ENCODE data around the gene MEGF9. TPM values are rescaled to one million over a fixed set of nuclear protein-coding genes. Genes with fewer than 3 reads are reported as not detected.

The MEGF9 gene
- total and polyA plus RNA-seq, 12 donors, result 3.9 to 28.5 (median 19.7) TPM

DNA sequence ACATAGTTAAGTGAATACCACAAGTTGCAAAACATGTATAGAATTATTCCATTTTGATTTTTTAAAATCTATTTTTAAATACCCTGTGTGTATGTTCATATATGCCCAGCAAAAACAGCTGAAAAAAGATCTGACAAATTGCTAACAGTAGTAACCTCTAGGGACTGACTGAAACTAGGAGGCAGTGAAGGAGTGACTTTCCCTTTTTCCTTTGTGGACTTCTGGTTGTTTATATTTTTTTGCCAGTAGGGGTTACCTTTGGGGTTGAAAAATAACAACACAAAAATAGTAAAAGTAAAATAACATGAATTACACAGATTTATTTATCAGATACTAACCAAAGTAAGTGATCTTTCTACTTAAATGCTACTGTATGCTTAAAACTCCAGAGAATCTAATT is 2.9 kb downstream of the MEGF9 start:
- H3K27ac ChIP-seq, result peak overlapping the region in 3 of 5 donors; percentile 31 to 90 (median 75)
- no peaks in the 10 kb centered on the region for H3K36me3 ChIP-seq (replicated peaks in 1 of 2)
- TF ChIP-seq POLR2A (IDR thresholded peaks at IDR 0.05) (no peak), CTCF (IDR thresholded peaks at IDR 0.05) (no peak)
- H3K9me3 ChIP-seq (replicated peaks in 1 of 3), result no peaks in the 10 kb centered on the region
- peaks cover 15 to 57% of the 10 kb centered on the region in 2 donors for H3K4me1 ChIP-seq (replicated peaks in 1 of 2)
- H3K27me3 ChIP-seq, result no peaks in the 10 kb centered on the region
- DNase-seq, result no peak
- intact Hi-C loops (cut with DNase I), result no loop called here
- peak overlapping the region in 1 of 4 donors; percentile 76 for H3K4me3 ChIP-seq

- peaks cover 15 to 48% of the 10 kb centered on the region in 2 donors for H3K4me1 ChIP-seq (replicated peaks in 1 of 2)
- 26 to 40% (median 31%) methylated on average over 10 of the region's 10 CpGs for WGBS, 4 donors
- H3K27ac ChIP-seq, result peak overlapping the region in 4 of 5 donors; percentile 12 to 90 (median 79)
These were observed 3.9 kb downstream of the MEGF9 start for GRCh38 chr9:120710110-120710981.

DNA sequence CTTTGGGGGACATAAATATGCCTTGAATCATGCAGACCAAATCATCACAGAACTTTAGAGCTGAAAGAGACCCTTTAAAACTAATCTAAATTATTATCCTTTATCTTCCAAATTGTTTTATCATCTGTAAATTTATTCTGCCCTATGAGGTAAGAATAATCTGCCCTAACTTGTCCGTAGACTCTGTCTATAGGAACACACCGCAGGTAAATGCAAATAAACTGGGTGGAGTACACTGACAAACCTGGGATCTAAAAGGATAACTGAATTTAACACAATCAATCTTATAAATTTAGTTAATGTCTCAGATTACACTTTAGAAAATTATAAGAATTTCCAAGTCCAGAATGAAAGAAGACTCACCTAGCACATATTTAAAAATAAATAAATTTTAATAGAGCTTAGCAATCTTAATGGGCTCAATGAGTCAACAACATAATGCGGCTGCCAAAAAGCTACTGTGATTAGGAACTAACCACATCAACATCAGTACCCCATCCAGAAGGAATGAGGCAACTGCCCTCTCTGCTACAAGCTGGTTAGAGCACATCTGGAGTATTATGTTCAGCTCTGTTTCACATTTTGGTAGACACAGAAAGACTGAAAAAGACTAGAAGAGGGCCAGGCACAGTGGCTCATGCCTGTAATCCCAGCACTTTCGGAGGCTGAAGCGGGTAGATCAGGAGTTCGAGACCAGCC is 5.6 kb downstream of the MEGF9 start:
- no peak for TF ChIP-seq POLR2A (IDR thresholded peaks at IDR 0.05)
- TF ChIP-seq CTCF (IDR thresholded peaks at IDR 0.05), result no peak
- peak in 1 of 7 donors; percentile 39 for DNase-seq
- Histone ChIP-seq H3K4me1 (replicated peaks in 1 of 2) (peaks cover 9 to 55% of the 10 kb centered on the region in 2 donors), H3K4me3 (no peak overlapping the region), H3K27me3 (no peaks in the 10 kb centered on the region), H3K9me3 (replicated peaks in 1 of 3) (no peaks in the 10 kb centered on the region), H3K27ac (no peak overlapping the region), H3K36me3 (replicated peaks in 1 of 2) (no peaks in the 10 kb centered on the region)
- intact Hi-C loops (cut with DNase I), result no loop called here
- 89 to 94% (median 92%) methylated on average over 6 of the region's 6 CpGs for WGBS, 4 donors

More at GRCh38 chr9:120710110-120710981, 3.9 kb downstream of the MEGF9 start:
- intact Hi-C loops (cut with DNase I), result no loop called here
- Histone ChIP-seq H3K9me3 (replicated peaks in 1 of 3) (no peaks in the 10 kb centered on the region), H3K27me3 (no peaks in the 10 kb centered on the region), H3K4me3 (peak overlapping the region in 2 of 4 donors; percentile 14 to 52), H3K36me3 (replicated peaks in 1 of 2) (no peaks in the 10 kb centered on the region)
- no peak for TF ChIP-seq CTCF (IDR thresholded peaks at IDR 0.05)
- TF ChIP-seq POLR2A (IDR thresholded peaks at IDR 0.05), result peak in 1 of 2 donors; percentile 75
- DNase-seq, result peak in 6 of 7 donors; percentile 52 to 72 (median 64)

- no peak for DNase-seq
- Histone ChIP-seq H3K36me3 (replicated peaks in 1 of 2) (no peaks in the 10 kb centered on the region), H3K4me3 (no peak overlapping the region), H3K4me1 (replicated peaks in 1 of 2) (peaks cover 9 to 45% of the 10 kb centered on the region in 2 donors), H3K27ac (no peak overlapping the region), H3K27me3 (no peaks in the 10 kb centered on the region), H3K9me3 (replicated peaks in 1 of 3) (no peaks in the 10 kb centered on the region)
- no peak for TF ChIP-seq POLR2A (IDR thresholded peaks at IDR 0.05)
- no peak for TF ChIP-seq CTCF (IDR thresholded peaks at IDR 0.05)
- intact Hi-C loops (cut with DNase I), result no loop called here
- WGBS, 4 donors, result 91 to 94% (median 92%) methylated on average over 2 of the region's 2 CpGs
These were observed 7.1 kb downstream of the MEGF9 start for GRCh38 chr9:120707170-120707569.

All from adrenal gland (tissue), 12 donors.